Measurements from ENCODE around the gene CNTN2. TPM values are rescaled to one million over a fixed set of nuclear protein-coding genes. Genes with fewer than 3 reads are reported as not detected.

Gene CNTN2
- total RNA-seq, 1 experiment from 2014 or later = not detected

DNA sequence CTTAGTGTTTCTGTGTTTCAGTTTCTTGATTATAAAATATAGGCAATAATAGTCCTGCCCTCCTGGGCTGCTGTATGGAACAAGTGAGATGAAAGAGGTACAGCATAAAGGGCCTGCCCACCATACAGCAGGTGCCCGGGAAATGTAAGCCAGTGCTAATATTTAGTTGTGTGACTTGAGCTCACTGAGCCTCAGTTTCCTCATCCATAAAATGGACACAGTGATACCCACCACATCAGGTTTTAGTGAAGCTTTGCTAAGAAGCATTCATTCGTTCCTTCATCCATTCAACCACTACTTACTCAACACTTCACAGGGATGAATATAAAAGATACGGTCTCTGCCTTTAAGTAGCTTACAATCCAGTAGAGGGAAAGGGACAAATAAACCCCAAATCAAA, 19.9 kb downstream of the CNTN2 start:
- TF ChIP-seq, protein P1, sequence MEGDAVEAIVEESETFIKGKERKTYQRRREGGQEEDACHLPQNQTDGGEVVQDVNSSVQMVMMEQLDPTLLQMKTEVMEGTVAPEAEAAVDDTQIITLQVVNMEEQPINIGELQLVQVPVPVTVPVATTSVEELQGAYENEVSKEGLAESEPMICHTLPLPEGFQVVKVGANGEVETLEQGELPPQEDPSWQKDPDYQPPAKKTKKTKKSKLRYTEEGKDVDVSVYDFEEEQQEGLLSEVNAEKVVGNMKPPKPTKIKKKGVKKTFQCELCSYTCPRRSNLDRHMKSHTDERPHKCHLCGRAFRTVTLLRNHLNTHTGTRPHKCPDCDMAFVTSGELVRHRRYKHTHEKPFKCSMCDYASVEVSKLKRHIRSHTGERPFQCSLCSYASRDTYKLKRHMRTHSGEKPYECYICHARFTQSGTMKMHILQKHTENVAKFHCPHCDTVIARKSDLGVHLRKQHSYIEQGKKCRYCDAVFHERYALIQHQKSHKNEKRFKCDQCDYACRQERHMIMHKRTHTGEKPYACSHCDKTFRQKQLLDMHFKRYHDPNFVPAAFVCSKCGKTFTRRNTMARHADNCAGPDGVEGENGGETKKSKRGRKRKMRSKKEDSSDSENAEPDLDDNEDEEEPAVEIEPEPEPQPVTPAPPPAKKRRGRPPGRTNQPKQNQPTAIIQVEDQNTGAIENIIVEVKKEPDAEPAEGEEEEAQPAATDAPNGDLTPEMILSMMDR (IDR thresholded peaks at IDR 0.05; ENCODE audit: unreplicated experiment) = no peak
- no peak for DNase-seq
- no peaks in the 10 kb centered on the region for H3K9me3 Mint-ChIP-seq (ENCODE audit: low read depth, unreplicated experiment)
- no TSS peak for BruUV-seq (replicated peaks)
- intact Hi-C loops (cut with micrococcal nuclease; ENCODE audit: unreplicated experiment) = no loop called here
- no peak overlapping the region for H3K4me3 Mint-ChIP-seq (ENCODE audit: low read depth, unreplicated experiment)
- no peak overlapping the region for H3K27ac Mint-ChIP-seq (ENCODE audit: unreplicated experiment)
- no peaks in the 10 kb centered on the region for H3K36me3 Mint-ChIP-seq (ENCODE audit: insufficient read depth, unreplicated experiment)
- no peaks in the 10 kb centered on the region for H3K4me1 Mint-ChIP-seq (ENCODE audit: low read depth, unreplicated experiment)
- CTCF ChIA-PET = interaction anchor here (0.7 to 3.6 kb wide), 6 partner anchors 15 to 113 kb away, joined by 3 to 95 read pairs (median 4); no protein-coding TSS in a partner anchor
- peaks cover 63% of the 10 kb centered on the region for H3K27me3 Mint-ChIP-seq (ENCODE audit: unreplicated experiment)

DNA sequence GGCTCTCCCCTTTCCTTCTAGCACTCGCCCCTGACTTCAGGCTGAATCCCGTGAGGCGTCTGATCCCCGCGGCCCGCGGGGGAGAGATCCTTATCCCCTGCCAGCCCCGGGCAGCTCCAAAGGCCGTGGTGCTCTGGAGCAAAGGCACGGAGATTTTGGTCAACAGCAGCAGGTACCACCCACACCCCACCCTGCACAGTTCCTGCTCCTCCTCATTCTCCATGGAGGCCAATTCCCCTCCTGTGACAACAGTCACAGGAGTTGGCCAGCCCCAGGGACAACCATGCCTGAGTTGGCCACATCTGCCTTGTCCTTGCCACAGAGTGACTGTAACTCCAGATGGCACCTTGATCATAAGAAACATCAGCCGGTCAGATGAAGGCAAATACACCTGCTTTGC, 21.3 kb downstream of the CNTN2 start:
- DNase-seq = no peak
- Mint-ChIP-seq H3K36me3 (ENCODE audit: insufficient read depth, unreplicated experiment) (no peaks in the 10 kb centered on the region), H3K27ac (ENCODE audit: unreplicated experiment) (no peak overlapping the region), H3K4me1 (ENCODE audit: low read depth, unreplicated experiment) (no peaks in the 10 kb centered on the region), H3K4me3 (ENCODE audit: low read depth, unreplicated experiment) (no peak overlapping the region), H3K27me3 (ENCODE audit: unreplicated experiment) (peaks cover 49% of the 10 kb centered on the region), H3K9me3 (ENCODE audit: low read depth, unreplicated experiment) (no peaks in the 10 kb centered on the region)
- TF ChIP-seq, protein P1 (IDR thresholded peaks at IDR 0.05; ENCODE audit: unreplicated experiment) = no peak
- no TSS peak for BruUV-seq (replicated peaks)
- CTCF ChIA-PET = interaction anchor here (0.7 kb wide), 1 partner anchor 199 kb away, joined by 3 read pairs; no protein-coding TSS in a partner anchor
- intact Hi-C loops (cut with micrococcal nuclease; ENCODE audit: unreplicated experiment) = no loop called here

DNA sequence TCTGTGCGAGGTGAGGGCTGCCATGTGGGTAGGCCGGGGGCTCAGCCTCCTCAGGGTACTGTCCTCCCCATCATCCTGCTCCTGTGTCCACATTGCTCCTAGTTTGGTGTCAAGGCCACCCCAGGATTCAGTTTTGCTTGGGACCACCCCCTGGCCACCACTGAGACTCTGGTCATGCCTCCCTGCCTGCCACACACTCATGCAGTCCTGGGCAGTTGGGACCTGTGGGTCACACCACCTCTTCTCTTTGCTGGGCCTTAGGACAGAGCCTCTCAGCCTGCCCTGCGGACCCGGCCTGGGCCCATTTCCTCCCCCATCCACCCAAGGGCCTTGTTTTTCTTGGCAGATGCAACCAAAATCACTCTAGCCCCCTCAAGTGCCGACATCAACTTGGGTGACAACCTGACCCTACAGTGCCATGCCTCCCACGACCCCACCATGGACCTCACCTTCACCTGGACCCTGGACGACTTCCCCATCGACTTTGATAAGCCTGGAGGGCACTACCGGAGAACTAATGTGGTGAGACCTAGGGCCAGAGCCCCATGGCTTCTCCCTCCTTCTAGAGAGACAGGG, 21.8 kb downstream of the CNTN2 start:
- BruUV-seq (replicated peaks) = no TSS peak
- Mint-ChIP-seq H3K9me3 (ENCODE audit: low read depth, unreplicated experiment) (no peaks in the 10 kb centered on the region), H3K36me3 (ENCODE audit: insufficient read depth, unreplicated experiment) (no peaks in the 10 kb centered on the region), H3K4me1 (ENCODE audit: low read depth, unreplicated experiment) (no peaks in the 10 kb centered on the region), H3K27ac (ENCODE audit: unreplicated experiment) (no peak overlapping the region), H3K27me3 (ENCODE audit: unreplicated experiment) (peaks cover 47% of the 10 kb centered on the region), H3K4me3 (ENCODE audit: low read depth, unreplicated experiment) (no peak overlapping the region)
- no peak for DNase-seq
- TF ChIP-seq, protein P1 (IDR thresholded peaks at IDR 0.05; ENCODE audit: unreplicated experiment) = no peak
- intact Hi-C loops (cut with micrococcal nuclease; ENCODE audit: unreplicated experiment) = no loop called here
- CTCF ChIA-PET = no interaction called here

DNA sequence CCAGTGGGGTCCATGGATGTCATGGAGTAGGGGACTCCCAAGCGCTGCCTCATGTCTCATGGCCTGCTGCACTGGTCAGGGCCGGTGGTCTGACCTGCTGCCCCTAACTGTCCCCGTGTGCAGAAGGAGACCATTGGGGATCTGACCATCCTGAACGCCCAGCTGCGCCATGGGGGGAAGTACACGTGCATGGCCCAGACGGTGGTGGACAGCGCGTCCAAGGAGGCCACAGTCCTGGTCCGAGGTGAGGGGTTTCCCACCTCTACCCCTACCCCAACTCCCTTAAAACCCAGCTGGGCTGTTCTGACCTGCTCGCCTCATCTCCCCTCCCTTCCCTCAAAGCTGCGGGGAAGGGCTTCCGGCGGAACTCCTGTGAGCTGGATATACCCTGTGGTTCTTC, 22.7 kb downstream of the CNTN2 start:
- no peak for DNase-seq
- Mint-ChIP-seq H3K27ac (ENCODE audit: unreplicated experiment) (no peak overlapping the region), H3K4me1 (ENCODE audit: low read depth, unreplicated experiment) (no peaks in the 10 kb centered on the region), H3K27me3 (ENCODE audit: unreplicated experiment) (peaks cover 47% of the 10 kb centered on the region), H3K4me3 (ENCODE audit: low read depth, unreplicated experiment) (no peak overlapping the region), H3K36me3 (ENCODE audit: insufficient read depth, unreplicated experiment) (no peaks in the 10 kb centered on the region), H3K9me3 (ENCODE audit: low read depth, unreplicated experiment) (no peaks in the 10 kb centered on the region)
- CTCF ChIA-PET = interaction anchor here (1.2 kb wide), 1 partner anchor 73 kb away, joined by 4 read pairs; no protein-coding TSS in a partner anchor
- no TSS peak for BruUV-seq (replicated peaks)
- intact Hi-C loops (cut with micrococcal nuclease; ENCODE audit: unreplicated experiment) = no loop called here
- TF ChIP-seq, protein P1 (IDR thresholded peaks at IDR 0.05; ENCODE audit: unreplicated experiment) = no peak
